Thyroid gland (tissue), 4 donors: ENCODE data around the gene HEBP1.

ENCODE experiments used
- CTCF ChIP-seq, 6 experiments: fragments of 200-600 bp in 3 of 6; fragments of 450-650 bp in 3 of 6; sonication (generic) in 3 of 6; IDR thresholded peaks; one replicate each; pipeline ENCODE4 v1.5.1; 2016 to 2019; ENCODE audit warnings: antibody characterized with exemption in 6 of 6, mild to moderate bottlenecking in 2 of 6, inconsistent platforms in 1 of 6, moderate library complexity in 1 of 6
- POLR2A ChIP-seq, 2 donors: fragments of 450-650 bp; IDR thresholded peaks; one replicate each; pipeline ENCODE4 v1.6.1; 2017; ENCODE audit warnings: antibody characterized with exemption in 2 of 2, mild to moderate bottlenecking in 2 of 2, moderate library complexity in 1 of 2

DNA sequence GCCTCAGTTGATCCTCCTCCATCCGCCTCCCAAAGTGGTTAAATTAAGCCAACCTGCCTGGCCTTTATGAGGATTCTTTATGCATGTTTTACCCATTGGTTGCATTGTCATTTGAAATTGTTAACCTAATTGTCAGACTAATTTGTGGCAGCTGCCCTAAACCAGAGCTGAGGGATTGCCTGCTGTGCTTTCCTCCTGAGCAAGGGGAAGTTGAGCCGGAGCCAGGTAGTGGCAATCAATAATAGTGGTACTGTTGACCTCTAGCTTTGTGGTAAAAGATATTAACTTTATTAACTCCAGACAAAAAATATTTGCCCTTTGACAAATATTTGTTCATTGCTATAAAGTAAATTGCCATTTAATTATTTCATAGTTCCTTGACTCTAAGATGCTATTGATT lies 5.6 kb upstream of the HEBP1 start:
- TF ChIP-seq CTCF (IDR thresholded peaks at IDR 0.05) (no peak), POLR2A (IDR thresholded peaks at IDR 0.05) (no peak)
